Hepatocyte (in vitro differentiated cells): Measurements from ENCODE around the gene NFKB2. TPM values are rescaled to one million over a fixed set of nuclear protein-coding genes. Genes with fewer than 3 reads are reported as not detected.

Source experiments
- DNase-seq: peaks from one replicate; pipeline ENCODE4 v3.0.0-alpha.2; 2016; ENCODE audit warnings: low spot score
- H2AFZ ChIP-seq: fragments of 200-600 bp; sonication (generic); 2 replicates; pipeline ENCODE4 v1.6.0; 2016; ENCODE audit warnings: antibody characterized with exemption, mild to moderate bottlenecking
- H3K27ac ChIP-seq: fragments of 200-600 bp; sonication (generic); 2 replicates; pipeline ENCODE4 v1.5.1; 2016; ENCODE audit warnings: mild to moderate bottlenecking
- H3K27me3 ChIP-seq: fragments of 200-600 bp; sonication (generic); 2 replicates; pipeline ENCODE4 v1.6.1; 2016
- H3K36me3 ChIP-seq: fragments of 200-600 bp; sonication (generic); replicated peaks from 2 replicates; pipeline ENCODE4 v1.5.1; 2016; ENCODE audit warnings: low read depth; ENCODE audit not compliant: insufficient read depth
- H3K4me1 ChIP-seq: fragments of 200-600 bp; sonication (generic); 2 replicates; pipeline ENCODE4 v1.5.1; 2016; ENCODE audit warnings: mild to moderate bottlenecking, moderate library complexity; ENCODE audit not compliant: insufficient read depth
- H3K4me2 ChIP-seq: fragments of 200-600 bp; sonication (generic); 2 replicates; pipeline ENCODE4 v1.6.0; 2016
- H3K4me3 ChIP-seq: fragments of 200-600 bp; sonication (generic); 2 replicates; pipeline ENCODE4 v1.5.1; 2016; ENCODE audit warnings: mild to moderate bottlenecking
- H3K79me2 ChIP-seq: fragments of 200-600 bp; sonication (generic); 2 replicates; pipeline ENCODE4 v1.6.0; 2017; ENCODE audit warnings: mild to moderate bottlenecking
- H3K9me2 ChIP-seq: fragments of 200-600 bp; sonication (generic); replicated peaks from 2 replicates; pipeline ENCODE4 v1.6.0; 2017; ENCODE audit warnings: mild to moderate bottlenecking; ENCODE audit not compliant: insufficient read depth
- H3K9me3 ChIP-seq: fragments of 200-600 bp; sonication (generic); 2 replicates; pipeline ENCODE4 v1.5.1; 2016; ENCODE audit warnings: low read depth, mild to moderate bottlenecking
- H4K20me1 ChIP-seq: fragments of 200-600 bp; sonication (generic); 2 replicates; pipeline ENCODE4 v1.6.0; 2016; ENCODE audit warnings: mild to moderate bottlenecking; ENCODE audit not compliant: insufficient read depth, poor library complexity, severe bottlenecking
- CTCF ChIP-seq: fragments of 200-600 bp; sonication (generic); IDR thresholded peaks from 2 replicates; pipeline ENCODE4 v1.5.1; 2016; ENCODE audit warnings: antibody characterized with exemption, mild to moderate bottlenecking; ENCODE audit not compliant: poor library complexity
- EZH2 ChIP-seq: fragments of 200-600 bp; sonication (generic); IDR thresholded peaks from 2 replicates; pipeline ENCODE4 v1.6.1; 2016; ENCODE audit warnings: antibody characterized with exemption, mild to moderate bottlenecking, borderline replicate concordance
- EZH2phosphoT487 ChIP-seq: fragments of 200-600 bp; sonication (generic); IDR thresholded peaks from one replicate; pipeline ENCODE4 v1.6.1; 2018; ENCODE audit warnings: antibody characterized with exemption, mild to moderate bottlenecking, low read depth, moderate library complexity; ENCODE audit not compliant: unreplicated experiment, severe bottlenecking
- WGBS: methylation state at CpG from one replicate; pipeline ENCODE4 v1.1.6; 2016; ENCODE audit warnings: low lambda C conversion rate; ENCODE audit errors: missing lambda C conversion rate; 5-methylcytosine and 5-hydroxymethylcytosine counted together
- polyA plus RNA-seq: library from polyadenylated mRNA; unstranded; fragments of >200 nt; fragmentation: Nextera tagmentation; extraction: Ambion mirVana; gene quantifications from 2 replicates; pipeline ENCODE4 v1.2.1, GENCODE V29; 2016
- total RNA-seq: library from RNA; depleted of rRNA; stranded (reverse); fragments of >200 nt; gene quantifications from 2 replicates; pipeline ENCODE4 v1.2.3, GENCODE V29; 2014

Gene NFKB2
- total and polyA plus RNA-seq, 2 experiments from 2014 or later, result 23.2 to 27.4 TPM

- H3K4me3 ChIP-seq, result no peak overlapping the region
- H3K9me2 ChIP-seq, result no peaks in the 10 kb centered on the region
- no peaks in the 10 kb centered on the region for H3K27me3 ChIP-seq
- no peaks in the 10 kb centered on the region for H3K4me1 ChIP-seq
- WGBS, result 92% methylated on average over 3 of the region's 3 CpGs
- H4K20me1 ChIP-seq, result peaks cover 13% of the 10 kb centered on the region
- H3K27ac ChIP-seq, result no peak overlapping the region
- no peaks in the 10 kb centered on the region for H3K79me2 ChIP-seq
- H3K4me2 ChIP-seq, result no peak overlapping the region
- no peak overlapping the region for H2AFZ ChIP-seq
- H3K36me3 ChIP-seq, result no peaks in the 10 kb centered on the region
- no peak for DNase-seq
- TF ChIP-seq EZH2phosphoT487, result no peak
- TF ChIP-seq CTCF, result no peak
- TF ChIP-seq EZH2, result no peak
- H3K9me3 ChIP-seq, result no peaks in the 10 kb centered on the region
Observed at GRCh38 chr10:102354451-102354850, 41.1 kb upstream of the NFKB2 start.

- H2AFZ ChIP-seq, result no peak overlapping the region
- H3K9me2 ChIP-seq, result no peaks in the 10 kb centered on the region
- H3K27ac ChIP-seq, result no peak overlapping the region
- no peak for TF ChIP-seq CTCF
- TF ChIP-seq EZH2phosphoT487, result no peak
- no peak for TF ChIP-seq EZH2
- H3K27me3 ChIP-seq, result no peaks in the 10 kb centered on the region
- no peak for DNase-seq
- H3K4me2 ChIP-seq, result no peak overlapping the region
- no peaks in the 10 kb centered on the region for H4K20me1 ChIP-seq
- H3K4me1 ChIP-seq, result no peaks in the 10 kb centered on the region
- WGBS, result 96% methylated on average over 4 of the region's 4 CpGs
- H3K79me2 ChIP-seq, result no peaks in the 10 kb centered on the region
- no peaks in the 10 kb centered on the region for H3K9me3 ChIP-seq
- no peak overlapping the region for H3K4me3 ChIP-seq
- no peaks in the 10 kb centered on the region for H3K36me3 ChIP-seq
Observed at GRCh38 chr10:102358712-102359382, 36.7 kb upstream of the NFKB2 start.

GRCh38 chr10:102367441-102367840 lies 28.1 kb upstream of the NFKB2 start:
- H3K36me3 ChIP-seq, result no peaks in the 10 kb centered on the region
- no peak overlapping the region for H3K4me2 ChIP-seq
- H3K9me2 ChIP-seq, result no peaks in the 10 kb centered on the region
- TF ChIP-seq EZH2, result no peak
- DNase-seq, result no peak
- H3K4me3 ChIP-seq, result no peak overlapping the region
- no peaks in the 10 kb centered on the region for H3K9me3 ChIP-seq
- no peaks in the 10 kb centered on the region for H3K79me2 ChIP-seq
- no peaks in the 10 kb centered on the region for H3K27me3 ChIP-seq
- no peak overlapping the region for H2AFZ ChIP-seq
- no peak overlapping the region for H3K27ac ChIP-seq
- no peaks in the 10 kb centered on the region for H3K4me1 ChIP-seq
- H4K20me1 ChIP-seq, result no peaks in the 10 kb centered on the region
- 100% methylated on average over 1 of the region's 1 CpG for WGBS

GRCh38 chr10:102368077-102368476 lies 27.4 kb upstream of the NFKB2 start:
- no peak overlapping the region for H3K27ac ChIP-seq
- TF ChIP-seq CTCF (no peak), EZH2 (no peak), EZH2phosphoT487 (no peak)
- H3K4me3 ChIP-seq, result no peak overlapping the region
- no peaks in the 10 kb centered on the region for H3K9me2 ChIP-seq
- H2AFZ ChIP-seq, result no peak overlapping the region
- H3K9me3 ChIP-seq, result no peaks in the 10 kb centered on the region
- DNase-seq, result no peak
- H3K27me3 ChIP-seq, result no peaks in the 10 kb centered on the region
- H4K20me1 ChIP-seq, result no peaks in the 10 kb centered on the region
- H3K4me1 ChIP-seq, result no peaks in the 10 kb centered on the region
- no peaks in the 10 kb centered on the region for H3K36me3 ChIP-seq
- WGBS, result 41% methylated on average over 3 of the region's 3 CpGs
- H3K79me2 ChIP-seq, result no peaks in the 10 kb centered on the region
- H3K4me2 ChIP-seq, result no peak overlapping the region
